ENCODE results near the gene VPS39. TPM values are rescaled to one million over a fixed set of nuclear protein-coding genes. Genes with fewer than 3 reads are reported as not detected.

Gene VPS39
- polyA plus RNA-seq, 1 experiment: 79.5 TPM

DNA sequence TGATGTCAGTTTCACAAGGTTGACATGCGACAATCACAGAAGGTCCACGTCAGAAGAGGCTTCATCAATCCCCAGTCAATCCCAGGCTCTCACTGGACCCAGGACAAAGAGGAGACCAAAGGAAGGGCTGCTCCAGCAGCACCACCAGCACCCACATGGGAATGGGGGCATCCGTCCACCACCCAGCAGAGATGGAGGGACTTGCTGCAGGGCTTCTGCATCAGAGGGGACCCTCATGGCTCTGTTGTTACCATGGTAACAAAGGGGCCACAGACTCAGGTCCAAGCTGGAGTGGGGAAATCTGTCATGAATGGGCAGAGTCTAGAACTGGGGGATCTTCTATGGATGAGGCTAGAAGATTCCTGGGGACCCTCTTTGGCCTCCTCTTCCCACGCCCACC lies 64.7 kb downstream of the VPS39 start:
- Histone ChIP-seq H3K4me3 (ENCODE audit: low read depth, low read length) (no peak overlapping the region), H3K27me3 (ENCODE audit: control insufficient read depth, insufficient read depth, low read length) (peaks cover 14% of the 10 kb centered on the region), H3K36me3 (ENCODE audit: control insufficient read depth, insufficient read depth, low read length) (no peaks in the 10 kb centered on the region)
- POLR2A ChIA-PET: no interaction called here
- DNase-seq (ENCODE audit: low read depth): no peak
- CTCF ChIA-PET: interaction anchor here (1.0 to 6.4 kb wide), 3 partner anchors 9 to 154 kb away, joined by 3 to 59 read pairs (median 10); no protein-coding TSS in a partner anchor
- TF ChIP-seq, protein P1, sequence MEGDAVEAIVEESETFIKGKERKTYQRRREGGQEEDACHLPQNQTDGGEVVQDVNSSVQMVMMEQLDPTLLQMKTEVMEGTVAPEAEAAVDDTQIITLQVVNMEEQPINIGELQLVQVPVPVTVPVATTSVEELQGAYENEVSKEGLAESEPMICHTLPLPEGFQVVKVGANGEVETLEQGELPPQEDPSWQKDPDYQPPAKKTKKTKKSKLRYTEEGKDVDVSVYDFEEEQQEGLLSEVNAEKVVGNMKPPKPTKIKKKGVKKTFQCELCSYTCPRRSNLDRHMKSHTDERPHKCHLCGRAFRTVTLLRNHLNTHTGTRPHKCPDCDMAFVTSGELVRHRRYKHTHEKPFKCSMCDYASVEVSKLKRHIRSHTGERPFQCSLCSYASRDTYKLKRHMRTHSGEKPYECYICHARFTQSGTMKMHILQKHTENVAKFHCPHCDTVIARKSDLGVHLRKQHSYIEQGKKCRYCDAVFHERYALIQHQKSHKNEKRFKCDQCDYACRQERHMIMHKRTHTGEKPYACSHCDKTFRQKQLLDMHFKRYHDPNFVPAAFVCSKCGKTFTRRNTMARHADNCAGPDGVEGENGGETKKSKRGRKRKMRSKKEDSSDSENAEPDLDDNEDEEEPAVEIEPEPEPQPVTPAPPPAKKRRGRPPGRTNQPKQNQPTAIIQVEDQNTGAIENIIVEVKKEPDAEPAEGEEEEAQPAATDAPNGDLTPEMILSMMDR (IDR thresholded peaks at IDR 0.05; ENCODE audit: insufficient read depth, low read depth, low read length): no peak

DNA sequence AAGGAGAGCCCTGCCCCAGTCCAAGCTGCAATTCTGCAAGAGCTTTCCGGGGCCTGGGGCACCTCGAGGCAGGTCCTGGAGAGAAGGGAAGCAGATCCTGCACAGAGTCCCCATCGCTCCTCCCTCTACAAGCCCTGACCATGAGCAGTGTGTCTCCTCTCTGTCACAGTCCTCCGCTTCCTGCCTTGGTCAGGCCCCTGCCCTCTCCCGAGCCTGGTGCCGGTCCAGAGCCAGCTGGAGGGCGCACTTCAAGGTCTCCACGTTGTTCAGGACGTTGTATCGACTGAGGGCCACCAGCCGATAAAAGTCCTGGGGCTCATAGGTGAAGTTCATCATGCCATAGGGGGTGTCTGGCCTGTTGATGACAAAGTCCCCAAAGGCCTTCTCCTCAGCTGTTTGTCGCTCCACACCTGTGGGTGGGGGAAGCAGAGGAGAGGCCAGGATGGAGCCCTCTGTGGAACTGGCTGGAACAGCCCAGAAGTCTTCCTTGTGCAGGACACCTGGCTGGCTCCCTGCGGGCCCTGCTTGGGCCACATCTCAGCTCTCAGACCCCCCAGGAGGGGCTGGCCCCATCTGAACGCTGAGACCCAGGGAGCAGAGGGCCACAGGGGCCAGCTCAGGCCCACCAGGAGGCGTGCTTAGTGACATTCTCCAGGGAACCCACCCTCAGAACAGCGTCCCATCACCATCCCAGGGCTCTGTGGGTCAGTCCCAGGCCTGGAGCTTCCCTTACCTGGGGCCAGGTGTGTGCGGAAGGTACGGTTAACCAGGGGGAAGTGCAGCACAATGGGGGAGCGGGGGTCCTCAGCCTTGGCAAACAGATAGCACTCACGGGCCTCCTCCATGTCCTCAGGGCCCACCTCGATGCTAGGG lies 66.1 kb downstream of the VPS39 start:
- no peak for DNase-seq (ENCODE audit: low read depth)
- no peak overlapping the region for H3K4me3 ChIP-seq (ENCODE audit: low read depth, low read length)
- TF ChIP-seq, protein P1 (IDR thresholded peaks at IDR 0.05; ENCODE audit: insufficient read depth, low read depth, low read length): no peak
- ChIA-PET POLR2A (no interaction called here), CTCF (interaction anchor here (1.0 to 6.4 kb wide), 5 partner anchors 8 to 152 kb away, joined by 3 to 59 read pairs (median 10); no protein-coding TSS in a partner anchor)
- H3K36me3 ChIP-seq (ENCODE audit: control insufficient read depth, insufficient read depth, low read length): no peaks in the 10 kb centered on the region
- H3K27me3 ChIP-seq (ENCODE audit: control insufficient read depth, insufficient read depth, low read length): peaks cover 14% of the 10 kb centered on the region

DNA sequence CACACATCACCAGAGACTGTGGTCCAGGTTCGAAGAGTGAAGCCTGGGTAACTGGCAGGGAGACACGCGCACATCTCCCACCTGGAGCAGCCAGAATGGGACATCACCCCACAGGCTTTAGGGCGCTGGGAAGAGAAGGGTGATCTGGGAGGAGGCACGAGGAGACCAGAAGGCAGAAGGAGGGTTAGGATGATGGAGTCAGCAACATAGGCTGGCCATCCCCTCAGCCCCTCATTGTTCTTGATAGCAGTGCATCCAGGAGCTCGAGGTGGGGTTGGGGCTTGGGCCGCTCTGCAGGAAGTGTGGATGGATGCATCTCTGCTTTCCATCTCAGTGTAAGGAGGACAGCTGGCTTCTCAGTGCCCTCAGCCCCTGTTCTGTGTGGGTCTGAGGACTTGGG lies 66.9 kb downstream of the VPS39 start:
- TF ChIP-seq, protein P1 (IDR thresholded peaks at IDR 0.05; ENCODE audit: insufficient read depth, low read depth, low read length): no peak
- CTCF ChIA-PET: interaction anchor here (5.9 to 6.4 kb wide), 2 partner anchors 59 to 152 kb away, joined by 52 to 59 read pairs; no protein-coding TSS in a partner anchor
- Histone ChIP-seq H3K36me3 (ENCODE audit: control insufficient read depth, insufficient read depth, low read length) (no peaks in the 10 kb centered on the region), H3K4me3 (ENCODE audit: low read depth, low read length) (no peak overlapping the region), H3K27me3 (ENCODE audit: control insufficient read depth, insufficient read depth, low read length) (peaks cover 12% of the 10 kb centered on the region)
- POLR2A ChIA-PET: no interaction called here
- no peak for DNase-seq (ENCODE audit: low read depth)

- Histone ChIP-seq H3K4me3 (ENCODE audit: low read depth, low read length) (no peak overlapping the region), H3K36me3 (ENCODE audit: control insufficient read depth, insufficient read depth, low read length) (no peaks in the 10 kb centered on the region), H3K27me3 (ENCODE audit: control insufficient read depth, insufficient read depth, low read length) (peaks cover 11% of the 10 kb centered on the region)
- CTCF ChIA-PET: interaction anchor here (2.1 to 6.4 kb wide), 4 partner anchors 10 to 151 kb away, joined by 8 to 59 read pairs (median 30); no protein-coding TSS in a partner anchor
- POLR2A ChIA-PET: no interaction called here
- no peak for DNase-seq (ENCODE audit: low read depth)
- TF ChIP-seq, protein P1 (IDR thresholded peaks at IDR 0.05; ENCODE audit: insufficient read depth, low read depth, low read length): no peak
These were observed 67.6 kb downstream of the VPS39 start for GRCh38 chr15:42140383-42141070.

- TF ChIP-seq, protein P1 (IDR thresholded peaks at IDR 0.05; ENCODE audit: insufficient read depth, low read depth, low read length): no peak
- CTCF ChIA-PET: interaction anchor here (1.1 to 6.4 kb wide), 6 partner anchors 9 to 332 kb away, joined by 4 to 59 read pairs (median 8); no protein-coding TSS in a partner anchor
- no peak for DNase-seq (ENCODE audit: low read depth)
- H3K36me3 ChIP-seq (ENCODE audit: control insufficient read depth, insufficient read depth, low read length): no peaks in the 10 kb centered on the region
- no peak overlapping the region for H3K4me3 ChIP-seq (ENCODE audit: low read depth, low read length)
- H3K27me3 ChIP-seq (ENCODE audit: control insufficient read depth, insufficient read depth, low read length): peaks cover 11% of the 10 kb centered on the region
- POLR2A ChIA-PET: no interaction called here
These were observed 68.5 kb downstream of the VPS39 start for GRCh38 chr15:42139596-42139995.

Measured in BJ (cell line).